GM18499 (cell line): ENCODE measurements around the gene CNIH2.
"Not testable (repeated sequence)": the region's sequence is repeated elsewhere in the genome, so short reads cannot be mapped to it uniquely, and the experiment has no call there.

Source experiments
- ATAC-seq: cut with Tn5 transposase; IDR thresholded peaks from one replicate; pipeline ENCODE4 v1.9.1; 2021; ENCODE audit warnings: moderate number of reproducible peaks; ENCODE audit not compliant: insufficient read depth, unreplicated experiment

Gene CNIH2

DNA sequence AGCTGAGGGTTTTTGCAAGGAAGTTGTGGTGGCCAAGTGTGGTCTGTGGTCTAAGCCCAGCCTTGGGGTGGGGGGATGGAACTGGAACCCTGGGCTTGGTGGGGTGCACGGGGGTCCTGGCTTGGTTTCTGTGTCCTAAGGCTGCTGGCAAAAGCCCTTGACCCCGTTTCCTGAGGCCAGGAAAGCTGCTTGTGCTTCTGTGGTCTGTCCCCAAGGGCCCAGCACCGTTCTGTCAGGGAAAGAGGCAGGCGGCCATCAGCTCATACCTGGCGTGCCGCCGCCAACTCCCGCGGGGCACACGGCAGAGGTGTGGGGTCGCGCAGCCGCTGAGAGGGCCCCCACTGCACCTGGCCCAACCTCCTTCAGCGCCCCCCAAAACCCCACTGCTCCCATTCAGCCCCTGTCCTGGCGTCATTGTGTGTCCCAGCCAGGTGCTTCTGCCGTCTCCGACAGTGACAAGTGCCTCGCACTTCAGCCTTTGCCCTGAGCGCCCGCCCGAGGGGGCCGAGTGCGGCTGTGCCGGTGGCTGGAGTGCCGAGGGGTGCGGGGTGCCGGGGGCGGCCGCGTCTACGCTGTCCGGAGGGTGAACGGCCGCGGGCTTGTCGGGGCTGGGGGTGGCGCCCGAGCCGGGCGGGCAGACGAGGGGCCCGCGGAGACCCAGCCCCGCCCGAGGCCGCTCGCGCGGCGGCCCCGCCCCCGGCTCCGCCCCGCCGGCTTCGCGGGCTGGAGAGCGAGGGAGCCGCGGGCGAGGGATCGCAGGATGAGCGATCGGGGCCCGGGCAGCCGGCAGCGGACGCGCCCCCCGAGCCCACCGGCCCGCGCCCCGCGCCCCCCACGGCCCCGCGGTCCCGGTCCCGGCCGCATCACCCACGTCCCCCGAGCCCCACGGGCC, at the start of gene CNIH2:
TSS of gene CNIH2 (plus strand) at position 705 of the 892 bp plus-strand sequence. CDS start 282 bp downstream, outside the sequence.
- no peak for ATAC-seq

DNA sequence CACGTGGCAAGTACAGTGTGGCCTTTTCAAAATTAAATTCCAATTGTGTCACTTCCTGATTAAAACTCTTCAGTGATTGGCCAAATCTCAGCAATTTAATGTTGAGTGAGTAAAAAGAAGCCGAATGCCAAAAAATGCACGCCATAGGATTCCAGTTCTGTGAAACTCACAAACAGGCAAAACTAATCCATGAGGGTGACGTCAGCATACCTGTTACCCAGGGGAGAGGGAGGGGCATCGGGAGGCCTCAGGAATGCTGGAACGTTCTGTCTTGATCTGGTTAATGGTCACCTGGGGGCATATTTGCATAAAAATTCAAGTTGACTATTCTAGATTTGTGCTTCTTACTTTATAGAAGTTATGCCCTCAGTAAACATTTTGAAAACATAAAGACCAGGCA, 49.5 kb upstream of the CNIH2 start:
- no peak for ATAC-seq

DNA sequence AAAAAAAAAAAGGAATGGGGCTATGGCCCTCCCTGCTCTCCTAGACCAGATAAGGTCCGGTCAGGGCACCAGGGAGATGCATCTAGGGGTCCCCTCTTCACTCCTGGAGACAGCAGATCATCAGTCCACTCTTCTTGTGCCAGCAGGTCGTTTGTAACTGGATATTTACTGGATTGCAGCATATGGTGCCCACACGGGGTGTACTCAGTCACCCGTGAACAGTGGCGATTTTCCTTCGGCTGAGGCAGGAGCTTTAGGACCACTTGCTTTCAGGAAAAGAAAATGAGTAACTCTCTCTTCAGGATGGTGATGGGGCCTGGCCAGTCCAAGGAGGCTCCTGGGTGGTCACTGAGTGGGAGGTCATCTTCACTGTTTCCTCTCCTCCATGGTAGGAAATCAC, 47.8 kb upstream of the CNIH2 start:
- ATAC-seq: no peak

DNA sequence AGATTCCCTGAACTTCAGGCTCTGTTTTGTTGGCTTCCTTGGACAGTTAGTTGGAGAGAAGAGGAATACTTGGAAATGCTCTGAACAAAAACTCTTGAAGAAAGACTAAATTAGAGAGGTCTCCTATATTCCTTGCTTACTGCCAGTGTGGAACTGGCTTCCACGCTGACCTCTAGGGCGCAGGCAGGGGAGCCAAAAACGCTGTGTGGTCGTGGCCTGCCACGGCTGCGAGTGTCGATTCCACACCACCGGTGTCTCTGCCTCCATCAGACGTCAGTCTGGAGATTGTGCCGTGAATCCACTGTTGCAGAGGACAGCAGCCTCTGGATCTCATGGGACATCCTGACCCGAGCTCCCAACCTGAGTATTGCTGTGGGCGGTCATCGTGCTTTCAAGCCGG, 47.0 kb upstream of the CNIH2 start:
- no peak for ATAC-seq

DNA sequence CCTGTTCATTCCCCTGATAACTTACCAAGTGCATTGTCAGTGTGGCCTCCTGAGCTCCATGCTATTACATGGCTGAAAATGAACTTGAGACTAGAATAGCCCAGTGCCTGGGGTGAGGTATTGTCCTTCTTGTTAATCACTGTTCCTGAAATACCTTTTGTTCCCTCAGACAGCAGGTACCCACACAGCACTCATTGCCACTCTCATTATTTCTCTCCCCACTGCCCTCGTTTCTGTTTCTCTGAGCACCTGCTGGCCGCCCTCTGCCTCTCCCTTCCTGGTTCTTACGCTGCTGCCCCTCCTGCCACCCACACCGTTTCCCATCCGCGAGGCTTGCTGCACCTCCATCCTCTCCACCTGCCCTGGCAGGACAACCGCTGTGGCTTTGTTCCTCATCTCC, 46.4 kb upstream of the CNIH2 start:
- no peak for ATAC-seq

DNA sequence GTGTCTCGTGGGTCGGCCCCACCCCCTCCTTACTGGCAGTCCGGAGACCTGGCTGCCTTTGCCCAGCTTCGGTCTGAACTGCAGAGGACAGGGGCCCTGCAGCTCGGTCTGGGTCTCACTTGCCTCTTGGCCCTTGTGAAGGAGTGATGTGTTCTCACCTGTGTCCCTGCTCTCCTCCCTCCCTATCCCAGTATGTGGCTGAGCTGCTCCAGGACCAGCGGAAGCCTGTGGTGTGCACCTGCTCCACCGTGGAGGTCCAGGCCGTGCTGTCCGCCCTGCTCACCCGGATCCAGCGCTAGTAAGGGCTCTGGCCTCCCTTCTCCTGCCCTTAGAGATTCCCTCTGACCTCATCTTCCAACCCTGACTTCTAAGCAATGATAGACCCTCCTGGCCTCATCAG, 45.2 kb upstream of the CNIH2 start:
- ATAC-seq: no peak

DNA sequence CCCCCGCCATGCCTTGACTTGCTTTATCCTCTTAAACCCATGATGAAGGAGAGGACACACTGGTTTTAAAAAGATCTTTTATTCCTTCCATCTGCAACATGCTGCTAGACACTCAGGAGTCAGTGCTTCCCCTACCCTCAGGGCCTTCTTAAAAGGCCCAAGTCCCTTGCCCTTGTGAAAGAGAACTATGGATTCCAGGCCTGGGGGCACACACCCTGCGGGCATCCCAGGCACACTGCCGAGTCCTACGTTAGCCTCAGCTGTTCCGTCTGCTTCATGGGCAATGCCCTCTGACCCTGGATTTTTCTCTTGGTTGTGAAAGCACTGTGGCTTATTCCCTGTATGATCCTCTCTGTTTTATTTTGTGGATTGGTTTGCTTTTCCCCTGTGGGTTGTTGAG, 44.7 kb upstream of the CNIH2 start:
- ATAC-seq: no peak

DNA sequence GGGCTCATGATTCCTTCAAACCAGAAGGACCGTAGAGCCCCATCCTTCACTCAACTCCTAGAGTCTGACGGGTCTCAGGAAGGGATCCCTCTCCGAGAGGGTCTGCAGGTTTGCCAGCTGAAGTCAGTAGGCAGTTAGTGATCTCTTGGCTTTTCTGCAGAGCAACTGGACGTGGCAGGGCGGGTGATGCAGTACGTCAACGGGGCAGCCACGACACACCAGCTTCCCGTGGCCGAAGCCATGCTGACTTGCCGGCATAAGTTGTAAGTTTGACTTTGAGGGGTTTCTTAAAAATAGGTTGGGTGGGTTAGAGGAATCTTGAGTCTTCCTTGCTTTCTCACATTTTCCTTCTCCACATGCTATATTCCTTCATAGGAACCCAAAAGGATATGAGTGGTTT, 42.8 kb upstream of the CNIH2 start:
- no peak for ATAC-seq

DNA sequence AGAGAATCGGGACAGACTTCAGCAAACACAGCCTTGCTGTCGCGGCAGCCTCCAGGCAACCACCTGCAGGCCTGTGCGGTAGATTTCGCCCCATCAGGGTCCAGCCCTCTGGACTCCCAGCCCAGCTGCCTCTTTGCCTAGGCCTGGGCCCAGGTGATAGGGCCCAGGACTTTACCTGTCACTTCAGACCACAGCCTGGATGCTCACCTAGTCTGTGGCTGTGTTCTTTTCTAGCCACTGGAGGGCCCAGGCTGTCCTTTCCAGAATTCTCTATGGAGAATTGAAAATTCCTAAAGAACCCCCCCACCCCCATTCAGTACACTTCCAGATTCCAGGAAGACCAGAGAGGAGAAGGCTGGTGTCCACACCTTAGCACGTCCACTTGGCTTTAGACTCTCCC, 40.1 kb upstream of the CNIH2 start:
- ATAC-seq: no peak

DNA sequence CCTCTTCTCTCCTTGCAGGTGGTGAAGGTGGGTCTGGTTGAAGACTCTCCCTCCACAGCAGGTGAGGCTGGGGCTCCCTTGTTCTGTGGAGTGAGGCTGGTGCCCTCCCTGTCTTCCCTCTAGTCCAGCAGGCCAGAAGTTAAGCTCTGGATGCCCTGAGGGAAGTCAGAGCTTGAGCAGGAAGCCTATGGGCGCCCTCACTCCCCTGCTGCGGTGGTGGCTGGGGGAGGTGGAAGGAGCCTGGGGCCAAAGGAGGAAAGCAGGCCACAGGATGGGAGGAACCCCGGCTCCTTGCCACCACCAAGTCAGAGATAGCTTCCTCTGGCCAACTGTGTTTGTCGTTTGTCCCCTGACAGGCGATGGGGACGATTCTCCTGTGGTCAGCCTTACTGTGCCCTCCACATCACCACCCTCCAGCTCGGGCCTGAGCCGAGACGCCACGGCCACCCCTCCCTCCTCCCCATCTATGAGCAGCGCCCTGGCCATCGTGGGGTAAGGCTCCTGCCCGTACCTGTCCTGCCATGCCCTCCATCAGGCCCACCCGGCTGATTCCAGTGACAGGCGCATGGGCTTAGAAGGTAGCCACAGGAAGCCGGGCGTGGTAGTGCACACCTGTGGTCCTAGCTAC, 39.1 kb upstream of the CNIH2 start:
- no peak for ATAC-seq

DNA sequence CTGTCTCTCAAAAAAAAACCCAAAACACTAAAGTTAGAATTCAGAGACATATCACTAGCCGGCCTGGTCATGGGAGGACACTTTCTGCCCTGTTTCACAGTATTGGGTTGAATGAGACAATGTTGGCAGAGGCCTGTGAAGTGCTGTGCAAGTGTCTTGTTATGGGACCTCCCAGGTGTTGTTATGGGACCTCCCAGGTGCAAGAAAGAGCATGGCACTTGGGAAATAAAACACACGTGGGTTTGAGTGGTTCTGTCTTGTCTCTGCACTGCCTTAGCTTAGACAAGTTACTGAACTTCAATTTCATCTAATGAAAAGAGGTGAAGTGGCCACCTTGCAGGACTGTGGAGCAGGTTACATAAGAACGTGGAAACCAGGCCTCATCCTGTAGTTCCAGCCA, 38.5 kb upstream of the CNIH2 start:
- ATAC-seq: no peak

DNA sequence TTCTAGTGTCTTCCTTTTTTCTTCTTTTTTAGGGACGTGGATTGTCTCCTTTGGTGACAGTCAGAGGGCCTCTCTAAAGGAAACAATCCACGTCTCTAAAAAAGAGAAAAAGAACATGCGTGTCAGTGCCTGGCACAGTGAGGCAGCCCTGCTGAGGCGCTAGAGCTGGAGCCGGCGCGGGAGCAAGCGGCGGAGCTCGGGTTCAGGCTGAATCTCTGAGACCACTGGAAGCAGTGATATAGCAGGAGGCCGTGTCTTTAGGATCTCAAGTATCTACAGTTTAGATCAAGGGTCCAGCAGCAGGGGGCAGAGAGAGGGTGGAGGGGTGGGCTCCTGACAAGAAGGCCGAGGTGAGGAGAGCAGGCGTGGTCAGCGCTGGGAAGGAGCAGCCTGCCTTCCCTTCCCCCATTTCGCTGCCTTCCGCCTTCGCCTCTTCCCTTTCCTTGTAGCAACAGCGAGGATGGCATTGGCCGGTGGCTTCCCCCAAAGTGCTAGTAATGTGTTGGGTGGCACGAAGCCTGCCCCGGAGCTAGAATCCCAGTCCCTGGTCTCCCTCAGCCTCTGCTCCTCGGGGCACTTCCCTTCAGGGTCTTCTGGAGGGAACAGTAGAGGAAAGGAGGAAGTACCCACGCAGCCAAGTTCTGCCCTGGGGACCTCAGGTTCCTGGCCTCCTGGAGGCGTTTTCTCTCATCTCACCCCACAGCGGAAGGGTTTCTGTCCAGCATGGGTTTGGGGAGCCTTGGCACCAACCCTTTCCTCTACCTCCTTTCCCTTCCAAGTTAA, 37.8 kb upstream of the CNIH2 start:
- ATAC-seq: no peak

DNA sequence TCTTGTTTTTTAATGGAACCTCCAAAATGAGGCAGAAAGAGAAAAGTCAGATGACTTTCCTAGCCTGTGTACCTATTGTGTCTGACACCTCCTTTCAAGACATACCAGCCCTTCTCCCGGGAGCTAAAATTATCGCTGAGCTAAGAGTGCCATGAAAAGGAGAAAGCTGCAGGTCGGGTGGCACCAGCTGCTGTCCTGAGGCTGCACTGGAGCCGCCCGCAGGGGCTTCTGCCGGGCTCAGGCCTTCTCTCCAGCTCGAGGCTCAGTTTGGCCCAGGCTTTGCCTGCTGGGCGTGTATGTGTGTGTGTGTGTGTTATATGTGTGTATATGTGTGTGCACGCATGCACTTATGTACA, 37.2 kb upstream of the CNIH2 start:
- no peak for ATAC-seq

DNA sequence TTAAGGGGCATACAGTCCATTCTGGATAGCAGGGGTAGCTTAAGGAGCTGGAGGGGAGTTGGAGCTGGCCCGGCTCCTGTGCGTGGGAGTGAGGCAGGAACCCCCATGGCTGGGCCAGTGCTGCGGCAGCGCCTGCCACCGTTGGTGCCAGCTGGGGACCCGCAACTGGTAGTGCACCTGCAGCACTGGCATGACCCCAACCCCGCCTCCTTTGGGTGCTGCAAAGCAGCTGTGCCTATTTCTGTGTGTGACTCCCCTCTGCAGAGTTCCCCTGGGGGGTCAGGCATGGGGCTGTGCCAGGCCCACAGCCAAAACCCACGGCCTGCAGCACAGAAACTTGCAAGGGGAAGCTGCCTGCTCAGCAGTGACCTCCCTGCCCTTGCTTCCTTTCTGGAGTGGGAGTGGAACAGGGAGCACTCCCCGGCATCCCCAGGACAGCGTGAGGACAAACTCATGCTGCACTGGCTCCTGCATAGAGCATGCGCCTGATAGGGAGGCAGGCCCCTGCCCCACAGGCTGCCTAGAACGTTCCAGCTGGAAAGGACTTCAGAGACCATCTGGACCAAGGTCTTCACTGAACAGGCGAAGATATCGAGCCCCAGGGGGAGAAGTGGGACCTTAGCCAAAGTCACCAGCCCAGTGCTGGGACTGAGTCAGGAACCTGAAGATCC, 35.7 kb upstream of the CNIH2 start:
- ATAC-seq: no peak

DNA sequence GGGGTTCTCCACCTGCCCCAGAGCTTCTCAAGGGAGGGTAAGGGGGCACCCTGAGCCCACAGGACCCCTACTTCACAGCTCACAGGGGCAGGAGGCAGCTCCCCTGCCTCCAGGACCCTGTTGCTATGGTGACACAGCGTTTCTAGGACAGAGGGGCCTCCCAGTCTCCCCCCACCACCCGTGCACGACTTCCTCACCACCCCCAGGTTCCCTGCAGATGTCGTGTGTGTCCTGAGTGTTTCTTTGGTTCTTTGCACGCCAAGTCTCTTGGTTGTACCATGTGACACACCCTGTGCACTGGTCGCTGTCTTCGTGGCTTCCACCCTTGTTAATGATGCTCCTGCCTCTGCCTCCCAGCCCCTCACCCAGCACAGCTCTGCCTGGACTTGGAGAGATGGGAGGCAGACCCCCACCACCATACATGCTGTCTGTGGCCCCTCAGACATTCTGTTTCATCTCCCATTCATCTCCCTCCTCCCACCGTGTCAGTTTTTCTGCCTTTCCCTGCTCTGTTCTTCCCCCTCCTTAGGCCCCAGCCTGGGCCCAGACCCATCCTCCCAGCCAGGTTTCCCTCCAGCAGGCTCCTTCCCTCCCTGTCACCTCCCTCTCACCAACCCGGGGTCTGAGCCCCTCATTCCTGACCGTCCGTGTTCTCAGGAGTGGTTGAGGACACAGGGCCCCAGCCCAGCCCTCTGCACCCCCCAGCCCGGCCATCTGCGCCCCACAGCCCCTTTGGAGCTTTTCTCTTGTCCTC, 34.0 kb upstream of the CNIH2 start:
- ATAC-seq: no peak

DNA sequence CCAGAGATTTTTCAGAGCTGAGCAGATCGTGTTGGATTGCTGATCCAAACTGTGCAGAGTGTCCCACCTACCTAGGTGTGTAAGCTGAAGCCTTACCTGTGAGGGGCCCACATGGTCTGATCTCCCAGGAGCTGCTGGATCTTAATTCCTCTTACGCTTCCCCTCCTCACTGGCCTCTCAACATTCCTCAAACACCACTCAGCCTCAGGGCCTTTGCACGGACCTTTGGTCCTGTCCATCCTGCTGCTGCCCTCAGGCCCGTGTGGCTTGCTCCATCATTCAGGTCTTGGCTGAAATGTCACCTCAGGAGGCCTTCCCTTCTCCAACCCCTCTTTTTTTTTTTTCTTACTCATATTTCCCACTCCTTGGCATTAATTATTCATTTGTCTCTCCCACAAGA, 30.7 kb upstream of the CNIH2 start:
- no peak for ATAC-seq

DNA sequence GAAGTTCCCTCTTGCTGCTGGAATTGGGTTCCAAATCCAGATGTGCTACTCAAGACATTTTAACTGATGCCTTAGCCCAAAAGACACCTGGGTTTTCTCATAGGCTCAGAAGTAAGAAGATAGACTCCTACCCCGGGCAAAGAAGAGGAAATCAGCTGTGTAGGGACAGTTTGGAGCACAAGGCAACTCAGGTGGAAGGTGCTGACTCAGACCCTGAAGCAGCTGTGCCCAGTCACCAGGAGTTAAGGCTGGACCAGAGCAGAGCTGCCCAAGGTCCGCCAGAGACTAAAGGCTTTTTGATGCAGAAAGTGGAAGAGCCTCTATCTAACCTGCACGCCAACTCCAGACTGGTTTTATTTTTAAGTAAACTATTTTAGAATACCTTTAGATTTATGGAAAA, 30.2 kb upstream of the CNIH2 start:
- ATAC-seq: no peak

DNA sequence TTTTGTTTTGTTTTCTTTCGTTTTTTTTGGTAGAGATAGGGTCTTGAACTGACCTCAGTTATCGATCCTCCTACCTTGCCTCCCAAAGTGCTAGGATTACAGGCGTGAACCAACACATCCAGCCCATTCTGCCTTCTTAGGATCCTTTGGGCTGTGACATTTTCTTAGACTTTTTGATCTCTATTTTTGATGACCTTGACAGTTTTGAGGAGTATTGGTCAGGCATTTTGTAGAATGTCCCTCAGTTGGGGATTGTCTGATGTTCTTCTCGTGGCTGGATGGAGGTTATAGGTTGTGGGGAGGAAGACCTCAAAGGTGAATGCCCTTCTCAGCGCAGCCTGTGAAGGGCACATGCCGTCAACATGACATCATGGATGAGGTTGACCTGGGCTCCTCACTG, 29.1 kb upstream of the CNIH2 start:
- no peak for ATAC-seq

DNA sequence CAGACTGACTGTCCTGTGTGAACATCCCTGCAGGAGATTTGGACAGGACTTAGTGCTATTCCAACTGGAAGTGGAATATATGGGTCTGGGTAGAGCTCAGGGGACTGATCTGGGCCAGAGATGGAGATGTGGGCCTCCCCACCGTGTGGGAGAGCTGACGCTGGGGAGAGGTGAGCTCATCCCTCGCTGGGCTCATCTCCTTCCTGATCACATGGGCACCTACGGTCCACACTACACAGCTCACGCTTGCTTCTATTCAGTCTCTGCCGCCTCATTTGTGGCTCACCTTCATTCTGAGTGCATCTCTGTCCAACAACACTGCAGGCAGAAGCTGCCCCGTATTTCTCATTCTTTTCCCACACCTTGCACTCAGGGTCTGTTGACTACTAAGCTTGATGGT, 26.2 kb upstream of the CNIH2 start:
- no peak for ATAC-seq

DNA sequence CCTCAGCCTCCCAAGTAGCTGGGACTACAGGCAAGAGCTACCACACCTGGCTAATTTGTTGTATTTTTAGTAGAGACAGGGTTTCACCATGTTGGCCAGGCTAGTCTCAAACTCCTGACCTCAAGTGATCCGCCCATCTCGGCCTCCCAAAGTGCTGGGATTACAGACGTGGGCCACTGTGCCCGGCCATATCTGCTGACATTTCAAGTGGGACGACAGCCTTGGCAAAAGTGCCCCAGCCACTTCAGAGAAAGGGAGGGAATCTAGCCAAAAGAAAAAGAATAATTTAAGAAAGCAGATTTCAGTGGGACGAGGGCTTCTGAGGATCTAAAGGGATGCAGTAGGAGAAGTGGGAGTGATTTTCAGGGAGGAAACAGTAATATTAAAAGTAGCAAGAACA, 24.9 kb upstream of the CNIH2 start:
- ATAC-seq: not testable (repeated sequence)
